Transverse colon (tissue), 4 donors: ENCODE results near the gene NFASC. TPM values are rescaled to one million over a fixed set of nuclear protein-coding genes. Genes with fewer than 3 reads are reported as not detected.

Source experiments
- DNase-seq: peaks from one replicate; pipeline ENCODE4 v3.0.0-alpha.2; 2019
- H3K27ac ChIP-seq, 4 donors: fragments of 200-600 bp; sonication (generic); 2 replicates each; pipeline ENCODE4 v1.5.1; 2016 to 2018; ENCODE audit warnings: inconsistent platforms in 4 of 4
- H3K27me3 ChIP-seq: fragments of 200-600 bp; sonication (generic); 2 replicates; pipeline ENCODE4 v1.5.1; 2017; ENCODE audit warnings: inconsistent platforms
- H3K36me3 ChIP-seq, 4 donors: fragments of 200-600 bp; sonication (generic); 2 replicates each; pipeline ENCODE4 v1.5.1; 2017 to 2019; ENCODE audit warnings: inconsistent platforms in 4 of 4
- H3K4me1 ChIP-seq, 4 donors: fragments of 200-600 bp; sonication (generic); 2 replicates each; pipeline ENCODE4 v1.5.1; 2017 to 2020; ENCODE audit warnings: inconsistent platforms in 4 of 4
- H3K4me3 ChIP-seq, 4 donors: fragments of 200-600 bp; sonication (generic); 1 replicate in 1 of 4; 2 replicates in 3 of 4; pipeline versions ENCODE4 v1.5.1 to v1.6.1; 2017 to 2019; ENCODE audit warnings: inconsistent platforms in 4 of 4
- H3K9me3 ChIP-seq, 2 donors: fragments of 200-600 bp; sonication (generic); 2 replicates each; pipeline ENCODE4 v1.5.1; 2017 to 2019; ENCODE audit warnings: inconsistent platforms in 2 of 2
- CTCF ChIP-seq, 5 experiments: fragments of 200-600 bp in 3 of 5; fragments of 450-650 bp in 2 of 5; sonication (generic) in 3 of 5; IDR thresholded peaks; 1 replicate in 2 of 5; 2 replicates in 3 of 5; pipeline ENCODE4 v1.5.1; 2016 to 2017; ENCODE audit warnings: antibody characterized with exemption in 5 of 5, inconsistent platforms in 3 of 5, mild to moderate bottlenecking in 2 of 5, moderate library complexity in 1 of 5
- EP300 ChIP-seq: sonication (generic); formaldehyde crosslinking; IDR thresholded peaks from one replicate; pipeline ENCODE4 v1.6.1; 2017; ENCODE audit warnings: antibody characterized with exemption, low read depth
- POLR2A ChIP-seq: fragments of 450-650 bp; IDR thresholded peaks from one replicate; pipeline ENCODE4 v1.6.1; 2016; ENCODE audit warnings: antibody characterized with exemption, mild to moderate bottlenecking, moderate library complexity
- POLR2AphosphoS5 ChIP-seq, 3 donors: sonication (generic); formaldehyde crosslinking; IDR thresholded peaks; one replicate each; pipeline ENCODE4 v1.6.1; 2016; ENCODE audit warnings: antibody characterized with exemption in 3 of 3
- WGBS, 2 donors: methylation state at CpG; one replicate each; pipeline ENCODE4 v1.1.5; 2018; ENCODE audit warnings: low coverage in 1 of 2; 5-methylcytosine and 5-hydroxymethylcytosine counted together
- in situ Hi-C, 4 donors: fragments of 200-750 bp; cut with MboI; loops; one replicate each; pipeline versions ENCODE4 v1.15.0 to v1.15.1; 2017; ENCODE audit warnings: low sequenced_read_pairs in 3 of 4, low pct_ligation_motif_present in 1 of 4, low pct_unique_long_range_greater_than_20kb in 1 of 4
- intact Hi-C: fragments of 100-400 bp; cut with DNase I; formaldehyde crosslinking; loops from one replicate; pipeline ENCODE4 v1.15.1; 2023; ENCODE audit warnings: low total_unique reads
- total RNA-seq, 4 donors: library from RNA; depleted of rRNA; stranded (reverse); fragments of >200 nt; gene quantifications; one replicate each; pipeline ENCODE4 v1.1.0, GENCODE V29; 2016

NFASC gene
- total RNA-seq, 4 donors from 2014 or later = 11.3 to 48.8 (median 13.4) TPM

- no peak for DNase-seq
- H3K36me3 ChIP-seq = no peaks in the 10 kb centered on the region
- TF ChIP-seq EP300 (no peak), POLR2AphosphoS5 (IDR thresholded peaks at IDR 0.05) (no peak), POLR2A (no peak), CTCF (IDR thresholded peaks at IDR 0.05) (no peak)
- no peaks in the 10 kb centered on the region for H3K4me1 ChIP-seq
- H3K4me3 ChIP-seq = no peak overlapping the region
- H3K27ac ChIP-seq = no peak overlapping the region
- in situ Hi-C loops (loop anchor here in 1 of 4 donors (10.0 kb wide), 1 partner anchor 68 kb away; no protein-coding TSS in a partner anchor), intact Hi-C loops (no loop called here)
- no peaks in the 10 kb centered on the region for H3K9me3 ChIP-seq
- 86 to 100% methylated on average over 2 to 5 of the region's 5 CpGs for WGBS, 2 donors
- peaks cover 4% of the 10 kb centered on the region for H3K27me3 ChIP-seq
Measured at GRCh38 chr1:205053296-205053695, 182.6 kb downstream of the NFASC start.

- H3K36me3 ChIP-seq = no peaks in the 10 kb centered on the region
- no peak overlapping the region for H3K27ac ChIP-seq
- in situ Hi-C loops (loop anchor here in 1 of 4 donors (10.0 kb wide), 1 partner anchor 69 kb away; no protein-coding TSS in a partner anchor), intact Hi-C loops (no loop called here)
- WGBS, 2 donors = 45 to 66% methylated on average over 2 to 7 of the region's 7 CpGs
- peaks cover 4% of the 10 kb centered on the region for H3K27me3 ChIP-seq
- H3K4me3 ChIP-seq = no peak overlapping the region
- H3K9me3 ChIP-seq = no peaks in the 10 kb centered on the region
- no peak for DNase-seq
- no peaks in the 10 kb centered on the region for H3K4me1 ChIP-seq
- TF ChIP-seq EP300 (no peak), CTCF (IDR thresholded peaks at IDR 0.05) (no peak), POLR2A (no peak), POLR2AphosphoS5 (IDR thresholded peaks at IDR 0.05) (no peak)
Measured at GRCh38 chr1:205054013-205054412, 183.4 kb downstream of the NFASC start.

- Histone ChIP-seq H3K36me3 (no peaks in the 10 kb centered on the region), H3K9me3 (no peaks in the 10 kb centered on the region), H3K4me3 (no peak overlapping the region), H3K27ac (no peak overlapping the region), H3K4me1 (no peaks in the 10 kb centered on the region), H3K27me3 (peaks cover 4% of the 10 kb centered on the region)
- no peak for DNase-seq
- TF ChIP-seq EP300 = no peak
- WGBS, 2 donors = 87% methylated on average over 13 of the region's 13 CpGs; no CpG with 5 or more reads in 1 of the 2 donors
- intact Hi-C loops (no loop called here), in situ Hi-C loops (loop anchor here in 1 of 4 donors (10.0 kb wide), 1 partner anchor 71 kb away; no protein-coding TSS in a partner anchor)
Measured at GRCh38 chr1:205056188-205056611, 185.5 kb downstream of the NFASC start.

GRCh38 chr1:205056956-205057568, 186.4 kb downstream of the NFASC start:
- intact Hi-C loops (no loop called here), in situ Hi-C loops (loop anchor here in 1 of 4 donors (10.0 kb wide), 1 partner anchor 72 kb away; no protein-coding TSS in a partner anchor)
- Histone ChIP-seq H3K27ac (no peak overlapping the region), H3K4me1 (peaks cover 0 to 6% (median 3%) of the 10 kb centered on the region in 4 donors), H3K4me3 (no peak overlapping the region), H3K27me3 (peaks cover 4% of the 10 kb centered on the region), H3K36me3 (no peaks in the 10 kb centered on the region), H3K9me3 (no peaks in the 10 kb centered on the region)
- WGBS, 2 donors = 88% methylated on average over 6 of the region's 6 CpGs; no CpG with 5 or more reads in 1 of the 2 donors
- TF ChIP-seq EP300 = no peak
- TF ChIP-seq POLR2A = no peak
- TF ChIP-seq CTCF (IDR thresholded peaks at IDR 0.05) = no peak
- no peak for TF ChIP-seq POLR2AphosphoS5 (IDR thresholded peaks at IDR 0.05)
- no peak for DNase-seq
